Measurements from ENCODE around the gene GLIPR2. TPM values are rescaled to one million over a fixed set of nuclear protein-coding genes. Genes with fewer than 3 reads are reported as not detected.

Gene GLIPR2
- polyA plus RNA-seq, 1 experiment: 115 TPM

GRCh38 chr9:36119476-36119875 lies 17.1 kb upstream of the GLIPR2 start:
- no peak overlapping the region for H3K27ac ChIP-seq (ENCODE audit: low read depth, low read length)
- no peak for TF ChIP-seq CTCF (IDR thresholded peaks at IDR 0.05; ENCODE audit: low read depth, low read length)
- ChIA-PET POLR2A (interaction anchor here (0.6 kb wide), 1 partner anchor 78 kb away, joined by 3 read pairs; no protein-coding TSS in a partner anchor), CTCF (interaction anchor here (1.1 kb wide), 1 partner anchor 47 kb away, joined by 4 read pairs; no protein-coding TSS in a partner anchor)
- H3K9me3 ChIP-seq (ENCODE audit: control insufficient read depth, insufficient read depth, low read length): no peaks in the 10 kb centered on the region
- no peak for DNase-seq (ENCODE audit: low read depth, low spot score)
- H3K4me3 ChIP-seq (ENCODE audit: low read depth, low read length): no peak overlapping the region
- no peaks in the 10 kb centered on the region for H3K27me3 ChIP-seq (ENCODE audit: control insufficient read depth, insufficient read depth, low read length)

GRCh38 chr9:36120705-36121104 lies 15.8 kb upstream of the GLIPR2 start:
- DNase-seq (ENCODE audit: low read depth, low spot score): no peak
- no peak overlapping the region for H3K27ac ChIP-seq (ENCODE audit: low read depth, low read length)
- H3K27me3 ChIP-seq (ENCODE audit: control insufficient read depth, insufficient read depth, low read length): no peaks in the 10 kb centered on the region
- no peak overlapping the region for H3K4me3 ChIP-seq (ENCODE audit: low read depth, low read length)
- H3K9me3 ChIP-seq (ENCODE audit: control insufficient read depth, insufficient read depth, low read length): no peaks in the 10 kb centered on the region
- no peak for TF ChIP-seq CTCF (IDR thresholded peaks at IDR 0.05; ENCODE audit: low read depth, low read length)
- CTCF ChIA-PET: no interaction called here
- POLR2A ChIA-PET: no interaction called here

GRCh38 chr9:36121971-36122370 lies 14.6 kb upstream of the GLIPR2 start:
- no peak overlapping the region for H3K4me3 ChIP-seq (ENCODE audit: low read depth, low read length)
- ChIA-PET POLR2A (no interaction called here), CTCF (no interaction called here)
- H3K9me3 ChIP-seq (ENCODE audit: control insufficient read depth, insufficient read depth, low read length): no peaks in the 10 kb centered on the region
- no peak for TF ChIP-seq CTCF (IDR thresholded peaks at IDR 0.05; ENCODE audit: low read depth, low read length)
- no peak for DNase-seq (ENCODE audit: low read depth, low spot score)
- H3K27me3 ChIP-seq (ENCODE audit: control insufficient read depth, insufficient read depth, low read length): no peaks in the 10 kb centered on the region
- H3K27ac ChIP-seq (ENCODE audit: low read depth, low read length): no peak overlapping the region

- no peak overlapping the region for H3K27ac ChIP-seq (ENCODE audit: low read depth, low read length)
- no peak overlapping the region for H3K4me3 ChIP-seq (ENCODE audit: low read depth, low read length)
- no peak for DNase-seq (ENCODE audit: low read depth, low spot score)
- TF ChIP-seq CTCF (IDR thresholded peaks at IDR 0.05; ENCODE audit: low read depth, low read length): no peak
- H3K9me3 ChIP-seq (ENCODE audit: control insufficient read depth, insufficient read depth, low read length): no peaks in the 10 kb centered on the region
- CTCF ChIA-PET: no interaction called here
- POLR2A ChIA-PET: interaction anchor here (1.5 kb wide), 1 partner anchor 13 kb away, joined by 4 read pairs; the partner anchor contains the start of gene GLIPR2
- H3K27me3 ChIP-seq (ENCODE audit: control insufficient read depth, insufficient read depth, low read length): no peaks in the 10 kb centered on the region
Observed at GRCh38 chr9:36123515-36123914, 13.0 kb upstream of the GLIPR2 start.

GRCh38 chr9:36125062-36125855 lies 11.3 kb upstream of the GLIPR2 start:
- DNase-seq (ENCODE audit: low read depth, low spot score): no peak
- Histone ChIP-seq H3K9me3 (ENCODE audit: control insufficient read depth, insufficient read depth, low read length) (no peaks in the 10 kb centered on the region), H3K4me3 (ENCODE audit: low read depth, low read length) (no peak overlapping the region), H3K27ac (ENCODE audit: low read depth, low read length) (peak overlapping the region; percentile 21), H3K27me3 (ENCODE audit: control insufficient read depth, insufficient read depth, low read length) (no peaks in the 10 kb centered on the region)
- ChIA-PET CTCF (no interaction called here), POLR2A (interaction anchor here (1.5 kb wide), 1 partner anchor 11 kb away, joined by 4 read pairs; the partner anchor contains the start of gene GLIPR2)
- no peak for TF ChIP-seq CTCF (IDR thresholded peaks at IDR 0.05; ENCODE audit: low read depth, low read length)

All from AG04450 (cell line).